ENCODE measurements around the gene ANKRA2.

DNA sequence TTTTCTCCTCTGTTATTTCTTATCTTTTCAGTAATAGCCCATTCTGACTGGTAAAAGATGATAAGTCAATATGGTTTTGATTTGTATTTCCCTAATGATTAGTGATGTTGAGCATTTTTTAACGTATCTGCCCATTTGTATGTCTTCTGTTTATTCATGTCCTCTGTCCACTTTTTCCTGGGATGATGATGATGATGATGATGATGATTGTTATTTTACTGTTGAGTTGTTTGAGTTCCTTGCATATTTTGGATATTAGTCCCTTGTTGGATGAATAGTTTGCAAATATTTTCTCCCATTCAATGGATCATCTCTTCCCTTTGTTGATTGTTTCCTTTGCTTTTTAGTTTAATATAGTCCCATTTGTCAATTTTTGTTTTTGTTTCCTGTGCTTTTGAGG lies 27.1 kb upstream of the ANKRA2 start:
- TF ChIP-seq, protein P1, sequence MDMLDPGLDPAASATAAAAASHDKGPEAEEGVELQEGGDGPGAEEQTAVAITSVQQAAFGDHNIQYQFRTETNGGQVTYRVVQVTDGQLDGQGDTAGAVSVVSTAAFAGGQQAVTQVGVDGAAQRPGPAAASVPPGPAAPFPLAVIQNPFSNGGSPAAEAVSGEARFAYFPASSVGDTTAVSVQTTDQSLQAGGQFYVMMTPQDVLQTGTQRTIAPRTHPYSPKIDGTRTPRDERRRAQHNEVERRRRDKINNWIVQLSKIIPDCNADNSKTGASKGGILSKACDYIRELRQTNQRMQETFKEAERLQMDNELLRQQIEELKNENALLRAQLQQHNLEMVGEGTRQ (CRISPR knock-in tag; IDR thresholded peaks at IDR 0.05) = no peak
- TF ChIP-seq PML (IDR thresholded peaks at IDR 0.05; ENCODE audit: low read length) (no peak), CREB1 (IDR thresholded peaks at IDR 0.05) (no peak), CREB1 (CRISPR knock-in tag; IDR thresholded peaks at IDR 0.05) (no peak), ZNF766 (CRISPR knock-in tag; conservative IDR thresholded peaks at IDR 0.05) (no peak), MXI1 (IDR thresholded peaks at IDR 0.05; ENCODE audit: low read depth, low read length) (no peak), TOE1 (IDR thresholded peaks at IDR 0.05; ENCODE audit: borderline replicate concordance) (no peak), TOE1 (CRISPR knock-in tag; IDR thresholded peaks at IDR 0.05; ENCODE audit: borderline replicate concordance, low read depth) (no peak), MLX (CRISPR knock-in tag; conservative IDR thresholded peaks at IDR 0.05) (no peak), POLR2AphosphoS5 (IDR thresholded peaks at IDR 0.05; ENCODE audit: control insufficient read depth, insufficient read depth, low read depth, low read length) (no peak), RFX5 (IDR thresholded peaks at IDR 0.05; ENCODE audit: low read depth, low read length) (no peak), GABPA (tag; conservative IDR thresholded peaks at IDR 0.05; ENCODE audit: low read depth) (no peak)
- TF ChIP-seq, protein P2, sequence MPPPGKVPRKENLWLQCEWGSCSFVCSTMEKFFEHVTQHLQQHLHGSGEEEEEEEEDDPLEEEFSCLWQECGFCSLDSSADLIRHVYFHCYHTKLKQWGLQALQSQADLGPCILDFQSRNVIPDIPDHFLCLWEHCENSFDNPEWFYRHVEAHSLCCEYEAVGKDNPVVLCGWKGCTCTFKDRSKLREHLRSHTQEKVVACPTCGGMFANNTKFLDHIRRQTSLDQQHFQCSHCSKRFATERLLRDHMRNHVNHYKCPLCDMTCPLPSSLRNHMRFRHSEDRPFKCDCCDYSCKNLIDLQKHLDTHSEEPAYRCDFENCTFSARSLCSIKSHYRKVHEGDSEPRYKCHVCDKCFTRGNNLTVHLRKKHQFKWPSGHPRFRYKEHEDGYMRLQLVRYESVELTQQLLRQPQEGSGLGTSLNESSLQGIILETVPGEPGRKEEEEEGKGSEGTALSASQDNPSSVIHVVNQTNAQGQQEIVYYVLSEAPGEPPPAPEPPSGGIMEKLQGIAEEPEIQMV (tag; conservative IDR thresholded peaks at IDR 0.05; ENCODE audit: low read depth) = no peak
